GM15510 (cell line): ENCODE data around the gene SND1.

Experiments
- POLR2A ChIP-seq: IDR thresholded peaks from 3 replicates; pipeline ENCODE4 v1.6.1; 2011; ENCODE audit warnings: borderline replicate concordance; ENCODE audit not compliant: insufficient read length; ENCODE audit errors: extremely low read depth

The SND1 gene

GRCh38 chr7:128075242-128076095 lies 423.5 kb downstream of the SND1 start:
- TF ChIP-seq POLR2A = no peak

DNA sequence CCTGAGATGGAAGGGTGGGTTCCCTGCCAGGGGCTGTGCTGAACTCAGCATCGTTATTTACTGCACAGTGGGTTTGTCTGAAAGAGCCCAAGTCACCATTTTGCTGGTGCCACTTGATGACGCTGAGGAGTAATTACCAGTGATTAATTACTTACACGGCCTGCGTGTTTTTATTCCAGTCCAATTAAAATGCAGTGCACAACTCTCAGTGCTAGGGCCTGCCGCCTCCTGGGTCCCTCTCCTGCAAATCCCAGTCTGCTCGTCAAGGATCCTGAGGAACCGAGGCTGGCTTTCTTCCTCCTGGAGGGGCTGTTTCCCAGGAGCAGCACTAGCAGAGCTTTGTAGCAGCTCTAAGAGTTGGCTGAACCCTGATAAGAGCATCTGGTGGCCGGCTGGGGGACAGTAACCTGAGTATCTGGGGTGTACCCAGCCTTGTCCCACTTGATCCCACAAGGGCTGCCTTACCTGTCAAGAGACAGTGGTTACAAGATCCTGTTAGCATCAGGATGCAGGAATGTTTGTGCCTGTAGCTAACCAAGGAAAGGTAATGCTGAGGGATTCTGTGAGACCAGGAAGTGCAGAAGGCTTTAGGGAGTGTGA lies 424.3 kb downstream of the SND1 start:
- no peak for TF ChIP-seq POLR2A

DNA sequence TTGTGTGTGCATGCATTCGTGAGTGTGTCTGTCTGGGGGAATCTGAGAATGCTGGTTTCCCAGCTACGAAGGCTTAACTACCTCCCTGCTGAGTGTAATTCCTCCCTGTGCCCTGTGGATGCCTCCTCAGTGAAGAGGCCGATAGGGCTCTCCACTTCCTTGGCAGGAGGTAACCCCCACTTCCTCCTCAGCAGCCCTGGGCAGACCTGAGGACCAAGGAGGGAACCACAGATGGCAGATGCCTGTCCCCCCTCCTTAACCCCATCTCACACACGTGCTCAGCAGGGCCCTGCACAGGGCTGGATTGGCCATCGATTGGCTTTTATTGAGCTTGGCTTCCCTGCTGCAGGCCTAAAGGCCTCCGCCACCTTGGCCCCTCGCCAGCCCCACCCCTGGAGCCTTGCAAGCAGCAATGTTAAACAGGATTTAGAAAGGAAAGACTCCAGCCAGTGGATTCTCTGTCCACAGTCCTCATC lies 424.8 kb downstream of the SND1 start:
- no peak for TF ChIP-seq POLR2A

DNA sequence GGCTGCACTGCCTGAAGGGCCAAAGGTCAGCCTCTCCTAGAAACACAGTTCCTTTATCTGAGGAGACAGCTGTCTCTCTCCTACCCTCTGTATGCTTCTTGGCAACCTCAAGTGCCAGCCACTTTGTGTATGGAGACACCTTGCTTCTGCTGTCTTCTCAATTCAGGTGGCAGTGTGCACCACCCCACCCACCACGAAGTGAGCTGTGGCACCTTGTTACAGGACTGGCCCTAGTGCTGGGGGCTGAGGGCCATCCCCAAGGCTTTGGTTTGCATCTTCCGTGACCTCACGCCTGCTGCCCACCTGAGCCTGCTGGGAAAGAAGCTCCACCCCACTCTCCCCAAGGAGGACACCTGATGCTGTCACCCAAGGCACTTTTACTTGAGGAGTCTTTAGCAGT lies 426.3 kb downstream of the SND1 start:
- no peak for TF ChIP-seq POLR2A

DNA sequence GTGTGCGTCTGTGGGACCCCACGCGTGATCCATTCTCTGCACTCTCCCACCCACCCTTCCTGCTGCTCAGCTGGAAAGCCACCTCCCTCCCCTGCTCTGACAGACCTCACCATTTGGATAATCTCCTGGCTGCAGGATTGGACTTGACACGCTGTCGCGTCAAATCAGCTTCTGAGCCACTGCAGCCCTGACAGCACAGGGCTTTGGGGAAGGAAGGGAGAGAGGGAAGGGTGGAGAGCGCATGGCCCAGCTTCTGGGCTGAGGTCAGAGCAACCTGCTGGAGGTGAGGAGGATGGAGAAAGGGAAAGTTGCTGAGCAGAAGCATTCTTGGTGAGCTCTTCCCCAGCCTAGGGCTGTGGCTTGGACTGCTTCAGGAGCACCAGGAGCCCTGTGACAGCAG lies 428.2 kb downstream of the SND1 start:
- no peak for TF ChIP-seq POLR2A

GRCh38 chr7:128081351-128081750 lies 429.4 kb downstream of the SND1 start:
- no peak for TF ChIP-seq POLR2A

GRCh38 chr7:128081808-128082207 lies 429.8 kb downstream of the SND1 start:
- no peak for TF ChIP-seq POLR2A

GRCh38 chr7:128082431-128082830 lies 430.4 kb downstream of the SND1 start:
- no peak for TF ChIP-seq POLR2A

DNA sequence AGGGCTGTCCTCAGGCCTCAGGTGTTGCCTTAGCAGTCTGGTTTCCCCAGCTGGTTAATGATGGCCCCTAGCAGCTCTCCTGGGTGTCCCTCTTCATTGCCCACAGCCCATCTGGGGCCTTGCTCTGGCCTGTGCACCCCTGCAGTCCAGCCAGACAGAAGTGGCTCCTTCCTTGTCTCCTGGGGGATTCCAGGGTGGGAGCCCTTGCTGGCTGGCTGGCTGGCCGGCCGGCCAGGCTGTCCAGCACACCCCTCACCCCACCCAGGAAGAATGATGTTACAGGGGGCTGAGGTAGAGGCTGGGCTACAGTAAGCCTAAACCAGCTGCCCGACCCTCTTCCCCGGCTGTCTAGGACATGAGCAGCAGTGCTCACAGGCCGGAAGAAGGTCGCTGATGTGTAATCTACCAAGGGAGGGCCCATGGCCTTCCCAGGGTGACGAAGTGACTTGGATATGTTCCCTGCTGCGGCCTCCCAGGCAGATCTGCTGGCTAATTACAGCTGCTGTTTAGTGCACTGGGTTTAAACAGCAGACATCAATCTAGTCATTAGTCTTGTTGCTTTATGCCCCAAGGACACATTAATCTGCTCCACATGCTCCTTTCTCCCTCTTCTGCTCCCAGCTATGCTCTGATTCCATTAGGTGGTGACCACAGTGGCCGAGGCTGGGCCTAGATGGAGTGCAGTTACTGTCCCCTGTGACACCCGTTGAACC lies 433.1 kb downstream of the SND1 start:
- no peak for TF ChIP-seq POLR2A

DNA sequence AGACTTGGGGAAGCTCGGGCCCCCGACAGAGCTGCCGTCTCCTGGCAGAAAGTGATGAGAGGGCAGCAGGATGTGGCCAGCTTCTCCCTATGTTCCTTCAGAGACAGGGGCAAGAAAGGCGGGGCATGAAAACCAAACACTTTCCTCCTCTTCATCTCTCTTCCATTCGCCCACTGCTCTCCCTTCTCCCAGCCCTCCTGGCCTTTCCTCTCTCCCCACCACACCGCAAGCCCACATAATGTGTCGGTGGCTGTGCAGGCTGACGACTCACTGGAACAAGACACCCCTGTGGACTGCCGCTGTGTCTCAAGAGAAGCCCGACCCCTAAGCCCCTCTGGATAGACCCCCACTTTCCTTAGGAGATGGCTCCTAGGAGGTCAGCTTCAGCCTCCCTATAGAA lies 438.5 kb downstream of the SND1 start:
- TF ChIP-seq POLR2A = no peak

DNA sequence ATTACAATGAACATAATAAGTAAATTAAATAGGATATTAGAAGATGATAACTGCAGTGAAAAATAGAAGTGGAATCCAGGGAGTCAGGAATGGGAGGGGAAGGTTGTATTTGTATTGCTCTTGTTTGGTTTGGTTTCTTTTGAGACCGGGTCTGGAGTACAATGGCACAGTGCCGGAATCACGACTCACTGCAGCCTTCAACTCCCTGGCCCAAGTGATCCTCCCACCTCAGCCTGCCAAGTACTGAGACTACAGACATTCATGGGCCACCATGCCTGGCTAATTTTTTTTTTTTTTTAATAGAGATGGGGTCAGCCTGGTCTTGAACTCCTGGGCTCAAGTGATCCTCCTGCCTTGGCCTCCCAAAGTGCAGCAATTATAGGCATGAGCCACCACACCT lies 439.1 kb downstream of the SND1 start:
- no peak for TF ChIP-seq POLR2A

DNA sequence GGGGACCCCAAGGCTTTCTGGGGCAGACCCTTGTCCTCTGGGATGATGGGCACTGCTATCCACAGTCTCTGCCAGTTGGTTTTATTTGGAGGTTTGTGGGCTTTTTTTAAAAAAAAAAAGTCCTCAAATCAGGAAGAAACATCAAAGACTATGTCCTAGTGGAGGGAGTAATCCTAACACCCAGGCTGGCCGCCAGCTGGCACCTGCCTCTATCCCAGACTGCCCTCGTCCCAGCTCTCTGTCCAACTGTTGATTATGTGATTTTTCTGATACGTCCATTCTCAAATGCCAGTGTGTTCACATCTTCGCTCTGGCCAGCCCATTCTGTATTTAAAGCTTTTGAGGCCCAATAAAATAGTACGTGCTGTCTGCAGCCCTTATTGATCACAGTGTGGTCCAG lies 440.2 kb downstream of the SND1 start:
- TF ChIP-seq POLR2A = no peak

- no peak for TF ChIP-seq POLR2A
Measured at GRCh38 chr7:128093614-128094570, 441.9 kb downstream of the SND1 start.

- no peak for TF ChIP-seq POLR2A
Measured at GRCh38 chr7:128094686-128095085, 442.7 kb downstream of the SND1 start.
